SK-N-SH treated with all-trans-retinoic acid at 6 μM for 48 hours (cell line): ENCODE results near the gene MAP4K4.

Source experiments
- ATAC-seq: fragments of 200-7000 bp; cut with Tn5 transposase; 3 replicates; pipeline ENCODE4 v1.9.1; 2020; ENCODE audit warnings: mild to moderate bottlenecking, moderate library complexity
- ARNTL ChIP-seq: fragments of 450-650 bp; formaldehyde crosslinking; IDR thresholded peaks from 2 replicates; pipeline ENCODE4 v1.5.0; 2020; ENCODE audit warnings: low read depth, mild to moderate bottlenecking, moderate library complexity, borderline replicate concordance
- BACH2 ChIP-seq: fragments of 250-450 bp; sonication (Bioruptor Pico); IDR thresholded peaks from 2 replicates; pipeline ENCODE4 v1.9.0; 2021; ENCODE audit warnings: mild to moderate bottlenecking, borderline replicate concordance
- CSDC2 ChIP-seq: fragments of 250-450 bp; sonication (Bioruptor Pico); IDR thresholded peaks from 2 replicates; pipeline ENCODE4 v1.5.0; 2020; ENCODE audit warnings: mild to moderate bottlenecking, moderate library complexity
- ESRRG ChIP-seq: fragments of 250-450 bp; sonication (Bioruptor Pico); IDR thresholded peaks from 2 replicates; pipeline ENCODE4 v1.6.1; 2021; ENCODE audit warnings: mild to moderate bottlenecking
- GLIS3 ChIP-seq: fragments of 250-450 bp; sonication (Bioruptor Pico); IDR thresholded peaks from 2 replicates; pipeline ENCODE4 v1.5.0; 2020; ENCODE audit warnings: mild to moderate bottlenecking, moderate library complexity
- ISL1 ChIP-seq: fragments of 250-450 bp; sonication (Bioruptor Pico); IDR thresholded peaks from 2 replicates; pipeline ENCODE4 v2.1.2; 2022; ENCODE audit warnings: mild to moderate bottlenecking, moderate library complexity
- OSR1 ChIP-seq: fragments of 250-450 bp; sonication (Bioruptor Pico); IDR thresholded peaks from 2 replicates; pipeline ENCODE4 v1.8.0; 2022; ENCODE audit warnings: moderate library complexity, mild to moderate bottlenecking, inconsistent platforms
- PPARA ChIP-seq: fragments of 250-450 bp; sonication (Bioruptor Pico); IDR thresholded peaks from 2 replicates; pipeline ENCODE4 v1.5.0; 2020; ENCODE audit warnings: mild to moderate bottlenecking, borderline replicate concordance
- RARB ChIP-seq: fragments of 250-450 bp; sonication (Bioruptor Pico); IDR thresholded peaks from 2 replicates; pipeline ENCODE4 v1.8.0; 2021; ENCODE audit warnings: mild to moderate bottlenecking, moderate library complexity
- SNAI2 ChIP-seq: fragments of 250-450 bp; sonication (Bioruptor Pico); IDR thresholded peaks from 2 replicates; pipeline ENCODE4 v1.5.0; 2020; ENCODE audit warnings: mild to moderate bottlenecking, moderate library complexity
- TCF4 ChIP-seq: fragments of 250-450 bp; sonication (Bioruptor Pico); IDR thresholded peaks from 2 replicates; pipeline ENCODE4 v1.8.0; 2021; ENCODE audit warnings: mild to moderate bottlenecking, moderate library complexity, borderline replicate concordance
- TOX ChIP-seq: fragments of 250-450 bp; sonication (Bioruptor Pico); IDR thresholded peaks from 2 replicates; pipeline ENCODE4 v1.8.0; 2021; ENCODE audit warnings: mild to moderate bottlenecking, moderate library complexity, borderline replicate concordance
- ZC3H10 ChIP-seq: fragments of 250-450 bp; sonication (Bioruptor Pico); IDR thresholded peaks from 2 replicates; pipeline ENCODE4 v1.5.1; 2021; ENCODE audit warnings: mild to moderate bottlenecking, moderate library complexity
- ZFP3 ChIP-seq: fragments of 250-450 bp; sonication (Bioruptor Pico); IDR thresholded peaks from 2 replicates; pipeline ENCODE4 v1.5.0; 2020; ENCODE audit warnings: mild to moderate bottlenecking, moderate library complexity
- ZFP30 ChIP-seq: fragments of 450-650 bp; formaldehyde crosslinking; IDR thresholded peaks from 2 replicates; pipeline ENCODE4 v1.5.0; 2022; ENCODE audit warnings: mild to moderate bottlenecking, moderate library complexity
- ZNF565 ChIP-seq: fragments of 450-650 bp; formaldehyde crosslinking; conservative IDR thresholded peaks from 2 replicates; pipeline ENCODE4 v1.5.0; 2020; ENCODE audit warnings: low read depth, mild to moderate bottlenecking, moderate library complexity
- ZNF70 ChIP-seq: fragments of 450-650 bp; formaldehyde crosslinking; IDR thresholded peaks from 2 replicates; pipeline ENCODE4 v1.5.0; 2020; ENCODE audit warnings: mild to moderate bottlenecking, moderate library complexity
- ZNF8 ChIP-seq: fragments of 450-650 bp; formaldehyde crosslinking; IDR thresholded peaks from 2 replicates; pipeline ENCODE4 v1.5.0; 2020; ENCODE audit warnings: mild to moderate bottlenecking, moderate library complexity
- TF ChIP-seq, protein P1 (sequence below): fragments of 250-450 bp; sonication (Bioruptor Pico); IDR thresholded peaks from 2 replicates; pipeline ENCODE4 v1.8.0; 2020; ENCODE audit warnings: mild to moderate bottlenecking, moderate library complexity, borderline replicate concordance
- TF ChIP-seq, protein P2 (sequence below): fragments of 250-450 bp; sonication (Bioruptor Pico); IDR thresholded peaks from 2 replicates; pipeline ENCODE4 v1.5.1; 2021; ENCODE audit warnings: mild to moderate bottlenecking, moderate library complexity
- TF ChIP-seq, protein P3 (sequence below): fragments of 250-450 bp; sonication (Bioruptor Pico); IDR thresholded peaks from 2 replicates; pipeline ENCODE4 v1.5.1; 2020; ENCODE audit warnings: low read depth, mild to moderate bottlenecking, moderate library complexity
- TF ChIP-seq, protein P4 (sequence below): fragments of 250-450 bp; sonication (Bioruptor Pico); IDR thresholded peaks from 2 replicates; pipeline ENCODE4 v1.8.0; 2021; ENCODE audit warnings: low read depth, mild to moderate bottlenecking, moderate library complexity, borderline replicate concordance
- TF ChIP-seq, protein P5 (sequence below): fragments of 250-450 bp; sonication (Bioruptor Pico); IDR thresholded peaks from 2 replicates; pipeline ENCODE4 v1.5.0; 2020; ENCODE audit warnings: mild to moderate bottlenecking, moderate library complexity

MAP4K4 gene

DNA sequence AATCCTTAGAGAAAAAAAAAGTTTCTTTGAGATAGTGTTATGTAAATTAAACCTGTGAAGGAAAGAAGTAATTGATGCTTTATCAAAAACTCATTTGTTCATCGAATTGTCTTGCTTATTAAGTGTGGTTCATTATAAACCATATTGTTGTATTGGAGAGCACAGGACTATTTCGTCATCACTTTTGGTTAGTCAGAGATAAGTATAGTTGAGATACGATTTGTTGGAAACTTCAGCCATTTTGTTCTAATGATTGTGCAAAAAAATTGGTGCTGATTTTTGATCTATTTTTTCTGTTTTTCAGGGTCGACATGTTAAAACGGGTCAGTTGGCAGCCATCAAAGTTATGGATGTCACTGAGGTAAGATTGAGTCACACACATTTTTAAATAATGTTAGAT is 92.9 kb downstream of the MAP4K4 start (continued):
- TF ChIP-seq ZNF565 (CRISPR knock-in tag) (no peak), CSDC2 (CRISPR knock-in tag) (no peak)

DNA sequence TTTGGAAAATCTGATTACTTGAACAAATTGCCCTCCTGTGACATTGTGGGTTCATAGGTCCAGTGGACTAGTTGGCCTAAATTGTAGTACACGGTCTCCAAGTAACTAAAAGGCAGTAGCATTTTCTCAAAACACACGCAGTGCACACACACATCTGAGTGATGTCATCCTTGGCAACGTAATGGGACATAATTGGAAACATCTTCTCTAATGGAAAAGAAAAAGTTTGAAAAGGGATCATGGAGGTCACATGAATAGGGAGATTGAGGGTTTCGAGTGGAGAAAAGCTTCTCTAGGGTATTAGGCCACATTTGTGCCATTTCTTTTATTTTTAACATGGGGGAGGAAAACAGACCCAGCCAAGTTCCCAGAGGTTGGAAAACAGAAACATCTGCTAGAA is 93.3 kb downstream of the MAP4K4 start:
- ATAC-seq: peak; percentile 58
- TF ChIP-seq ISL1: peak; percentile 71
- TF ChIP-seq ZFP3 (CRISPR knock-in tag): peak; percentile 68; the same call in 1 of the 2 replicates
- no peak; the same call in 1 of the 2 replicates for TF ChIP-seq RARB (CRISPR knock-in tag)
- TF ChIP-seq BACH2: no peak
- TF ChIP-seq ARNTL: no peak
- TF ChIP-seq GLIS3 (CRISPR knock-in tag): no peak; the same call in 1 of the 2 replicates
- no peak for TF ChIP-seq CSDC2 (CRISPR knock-in tag)
- TF ChIP-seq, protein P1, sequence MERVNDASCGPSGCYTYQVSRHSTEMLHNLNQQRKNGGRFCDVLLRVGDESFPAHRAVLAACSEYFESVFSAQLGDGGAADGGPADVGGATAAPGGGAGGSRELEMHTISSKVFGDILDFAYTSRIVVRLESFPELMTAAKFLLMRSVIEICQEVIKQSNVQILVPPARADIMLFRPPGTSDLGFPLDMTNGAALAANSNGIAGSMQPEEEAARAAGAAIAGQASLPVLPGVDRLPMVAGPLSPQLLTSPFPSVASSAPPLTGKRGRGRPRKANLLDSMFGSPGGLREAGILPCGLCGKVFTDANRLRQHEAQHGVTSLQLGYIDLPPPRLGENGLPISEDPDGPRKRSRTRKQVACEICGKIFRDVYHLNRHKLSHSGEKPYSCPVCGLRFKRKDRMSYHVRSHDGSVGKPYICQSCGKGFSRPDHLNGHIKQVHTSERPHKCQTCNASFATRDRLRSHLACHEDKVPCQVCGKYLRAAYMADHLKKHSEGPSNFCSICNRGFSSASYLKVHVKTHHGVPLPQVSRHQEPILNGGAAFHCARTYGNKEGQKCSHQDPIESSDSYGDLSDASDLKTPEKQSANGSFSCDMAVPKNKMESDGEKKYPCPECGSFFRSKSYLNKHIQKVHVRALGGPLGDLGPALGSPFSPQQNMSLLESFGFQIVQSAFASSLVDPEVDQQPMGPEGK (CRISPR knock-in tag): 0 out of 2 replicates have a peak, but pooled peaks have one; percentile 19
- TF ChIP-seq SNAI2 (CRISPR knock-in tag): 0 out of 2 replicates have a peak, but pooled peaks have one; percentile 29
- TF ChIP-seq ZNF565 (CRISPR knock-in tag): no peak
- TF ChIP-seq, protein P2, sequence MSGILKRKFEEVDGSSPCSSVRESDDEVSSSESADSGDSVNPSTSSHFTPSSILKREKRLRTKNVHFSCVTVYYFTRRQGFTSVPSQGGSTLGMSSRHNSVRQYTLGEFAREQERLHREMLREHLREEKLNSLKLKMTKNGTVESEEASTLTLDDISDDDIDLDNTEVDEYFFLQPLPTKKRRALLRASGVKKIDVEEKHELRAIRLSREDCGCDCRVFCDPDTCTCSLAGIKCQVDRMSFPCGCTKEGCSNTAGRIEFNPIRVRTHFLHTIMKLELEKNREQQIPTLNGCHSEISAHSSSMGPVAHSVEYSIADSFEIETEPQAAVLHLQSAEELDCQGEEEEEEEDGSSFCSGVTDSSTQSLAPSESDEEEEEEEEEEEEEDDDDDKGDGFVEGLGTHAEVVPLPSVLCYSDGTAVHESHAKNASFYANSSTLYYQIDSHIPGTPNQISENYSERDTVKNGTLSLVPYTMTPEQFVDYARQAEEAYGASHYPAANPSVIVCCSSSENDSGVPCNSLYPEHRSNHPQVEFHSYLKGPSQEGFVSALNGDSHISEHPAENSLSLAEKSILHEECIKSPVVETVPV (CRISPR knock-in tag): no peak
- TF ChIP-seq, protein P3, sequence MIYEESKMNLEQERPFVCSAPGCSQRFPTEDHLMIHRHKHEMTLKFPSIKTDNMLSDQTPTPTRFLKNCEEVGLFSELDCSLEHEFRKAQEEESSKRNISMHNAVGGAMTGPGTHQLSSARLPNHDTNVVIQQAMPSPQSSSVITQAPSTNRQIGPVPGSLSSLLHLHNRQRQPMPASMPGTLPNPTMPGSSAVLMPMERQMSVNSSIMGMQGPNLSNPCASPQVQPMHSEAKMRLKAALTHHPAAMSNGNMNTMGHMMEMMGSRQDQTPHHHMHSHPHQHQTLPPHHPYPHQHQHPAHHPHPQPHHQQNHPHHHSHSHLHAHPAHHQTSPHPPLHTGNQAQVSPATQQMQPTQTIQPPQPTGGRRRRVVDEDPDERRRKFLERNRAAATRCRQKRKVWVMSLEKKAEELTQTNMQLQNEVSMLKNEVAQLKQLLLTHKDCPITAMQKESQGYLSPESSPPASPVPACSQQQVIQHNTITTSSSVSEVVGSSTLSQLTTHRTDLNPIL: peak; percentile 88
- TF ChIP-seq ZC3H10 (CRISPR knock-in tag): no peak
- no peak for TF ChIP-seq ZNF8 (CRISPR knock-in tag)
- TF ChIP-seq, protein P4, sequence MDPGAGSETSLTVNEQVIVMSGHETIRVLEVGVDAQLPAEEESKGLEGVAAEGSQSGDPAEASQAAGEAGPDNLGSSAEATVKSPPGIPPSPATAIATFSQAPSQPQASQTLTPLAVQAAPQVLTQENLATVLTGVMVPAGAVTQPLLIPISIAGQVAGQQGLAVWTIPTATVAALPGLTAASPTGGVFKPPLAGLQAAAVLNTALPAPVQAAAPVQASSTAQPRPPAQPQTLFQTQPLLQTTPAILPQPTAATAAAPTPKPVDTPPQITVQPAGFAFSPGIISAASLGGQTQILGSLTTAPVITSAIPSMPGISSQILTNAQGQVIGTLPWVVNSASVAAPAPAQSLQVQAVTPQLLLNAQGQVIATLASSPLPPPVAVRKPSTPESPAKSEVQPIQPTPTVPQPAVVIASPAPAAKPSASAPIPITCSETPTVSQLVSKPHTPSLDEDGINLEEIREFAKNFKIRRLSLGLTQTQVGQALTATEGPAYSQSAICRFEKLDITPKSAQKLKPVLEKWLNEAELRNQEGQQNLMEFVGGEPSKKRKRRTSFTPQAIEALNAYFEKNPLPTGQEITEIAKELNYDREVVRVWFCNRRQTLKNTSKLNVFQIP: no peak
- TF ChIP-seq PPARA (CRISPR knock-in tag): no peak
- TF ChIP-seq ESRRG: no peak
- peak; percentile 69; the same call in 1 of the 2 replicates for TF ChIP-seq TCF4
- TF ChIP-seq, protein P5, sequence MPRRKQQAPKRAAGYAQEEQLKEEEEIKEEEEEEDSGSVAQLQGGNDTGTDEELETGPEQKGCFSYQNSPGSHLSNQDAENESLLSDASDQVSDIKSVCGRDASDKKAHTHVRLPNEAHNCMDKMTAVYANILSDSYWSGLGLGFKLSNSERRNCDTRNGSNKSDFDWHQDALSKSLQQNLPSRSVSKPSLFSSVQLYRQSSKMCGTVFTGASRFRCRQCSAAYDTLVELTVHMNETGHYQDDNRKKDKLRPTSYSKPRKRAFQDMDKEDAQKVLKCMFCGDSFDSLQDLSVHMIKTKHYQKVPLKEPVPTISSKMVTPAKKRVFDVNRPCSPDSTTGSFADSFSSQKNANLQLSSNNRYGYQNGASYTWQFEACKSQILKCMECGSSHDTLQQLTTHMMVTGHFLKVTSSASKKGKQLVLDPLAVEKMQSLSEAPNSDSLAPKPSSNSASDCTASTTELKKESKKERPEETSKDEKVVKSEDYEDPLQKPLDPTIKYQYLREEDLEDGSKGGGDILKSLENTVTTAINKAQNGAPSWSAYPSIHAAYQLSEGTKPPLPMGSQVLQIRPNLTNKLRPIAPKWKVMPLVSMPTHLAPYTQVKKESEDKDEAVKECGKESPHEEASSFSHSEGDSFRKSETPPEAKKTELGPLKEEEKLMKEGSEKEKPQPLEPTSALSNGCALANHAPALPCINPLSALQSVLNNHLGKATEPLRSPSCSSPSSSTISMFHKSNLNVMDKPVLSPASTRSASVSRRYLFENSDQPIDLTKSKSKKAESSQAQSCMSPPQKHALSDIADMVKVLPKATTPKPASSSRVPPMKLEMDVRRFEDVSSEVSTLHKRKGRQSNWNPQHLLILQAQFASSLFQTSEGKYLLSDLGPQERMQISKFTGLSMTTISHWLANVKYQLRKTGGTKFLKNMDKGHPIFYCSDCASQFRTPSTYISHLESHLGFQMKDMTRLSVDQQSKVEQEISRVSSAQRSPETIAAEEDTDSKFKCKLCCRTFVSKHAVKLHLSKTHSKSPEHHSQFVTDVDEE (CRISPR knock-in tag): peak; percentile 61; the same call in 1 of the 2 replicates
- TF ChIP-seq TOX (CRISPR knock-in tag): no peak
- no peak for TF ChIP-seq OSR1 (CRISPR knock-in tag)
- no peak for TF ChIP-seq ZNF70 (CRISPR knock-in tag)
- no peak for TF ChIP-seq ZFP30 (CRISPR knock-in tag)
- TF ChIP-seq, all 23 proteins: peak for 7

DNA sequence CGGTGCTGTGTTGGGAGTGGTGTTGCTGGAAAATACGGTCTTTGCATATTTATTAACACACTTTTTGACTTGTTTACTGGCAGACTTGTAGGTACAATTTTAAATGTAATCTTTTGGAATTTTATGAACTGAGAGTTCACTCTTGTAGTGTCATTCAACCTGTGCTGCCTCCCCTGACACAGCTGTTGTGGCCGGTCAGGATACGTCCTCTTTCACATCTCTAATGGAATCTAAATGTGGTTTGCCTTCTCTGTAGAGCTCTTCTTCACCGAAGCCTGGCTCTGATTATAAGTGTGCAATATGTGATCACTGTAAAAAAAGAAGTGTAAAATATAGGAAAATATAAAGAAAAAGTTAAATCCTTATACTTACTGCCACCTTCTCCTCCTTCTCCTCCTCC is 94.7 kb downstream of the MAP4K4 start:
- TF ChIP-seq CSDC2 (CRISPR knock-in tag) (no peak), ESRRG (no peak), PPARA (CRISPR knock-in tag) (no peak), ISL1 (no peak), ARNTL (no peak), ZC3H10 (CRISPR knock-in tag) (no peak), GLIS3 (CRISPR knock-in tag) (no peak), ZFP30 (CRISPR knock-in tag) (no peak), SNAI2 (CRISPR knock-in tag) (no peak), RARB (CRISPR knock-in tag) (no peak), ZNF565 (CRISPR knock-in tag) (no peak), ZFP3 (CRISPR knock-in tag) (no peak), OSR1 (CRISPR knock-in tag) (no peak), BACH2 (no peak)
- TF ChIP-seq, protein P2 (CRISPR knock-in tag): no peak
- TF ChIP-seq, protein P3: no peak
- TF ChIP-seq, protein P1 (CRISPR knock-in tag): no peak
- no peak for ATAC-seq
